Sigmoid colon (tissue), 4 donors: Measurements from ENCODE around the gene NUDT1.

Source experiments
- CTCF ChIP-seq, 4 experiments: fragments of 450-650 bp in 3 of 4; fragments of 200-600 bp in 1 of 4; IDR thresholded peaks; one replicate each; pipeline ENCODE4 v1.5.1; 2016 to 2019; ENCODE audit warnings: antibody characterized with exemption in 4 of 4, mild to moderate bottlenecking in 3 of 4, moderate library complexity in 2 of 4
- POLR2A ChIP-seq, 2 donors: fragments of 450-650 bp; IDR thresholded peaks; one replicate each; pipeline ENCODE4 v1.6.1; 2016; ENCODE audit warnings: antibody characterized with exemption in 2 of 2, mild to moderate bottlenecking in 2 of 2, moderate library complexity in 2 of 2
- POLR2AphosphoS5 ChIP-seq, 4 donors: sonication (generic); formaldehyde crosslinking; IDR thresholded peaks; one replicate each; pipeline ENCODE4 v1.6.1; 2017; ENCODE audit warnings: antibody characterized with exemption in 4 of 4

- TF ChIP-seq CTCF (IDR thresholded peaks at IDR 0.05) = no peak
- TF ChIP-seq POLR2AphosphoS5 (IDR thresholded peaks at IDR 0.05) = no peak
- no peak for TF ChIP-seq POLR2A (IDR thresholded peaks at IDR 0.05)
Measured at GRCh38 chr7:2275101-2275500, 33.1 kb downstream of the NUDT1 start.
